GM06990 (cell line): ENCODE data around the gene PPP1R13B.

Source experiments
- DNase-seq: peaks from one replicate; pipeline ENCODE4 v3.0.0-alpha.2; 2011; ENCODE audit not compliant: insufficient read length; ENCODE audit errors: extremely low read depth
- H3K27me3 ChIP-seq: replicated peaks from 2 replicates; pipeline ENCODE4 v1.6.0; 2011; ENCODE audit warnings: low read length; ENCODE audit not compliant: control insufficient read depth, insufficient read depth
- H3K36me3 ChIP-seq: 2 replicates; pipeline ENCODE4 v1.5.1; 2011; ENCODE audit warnings: low read length; ENCODE audit not compliant: control insufficient read depth, insufficient read depth
- H3K4me3 ChIP-seq: replicated peaks from 2 replicates; pipeline ENCODE4 v1.5.1; 2011; ENCODE audit warnings: low read depth, mild to moderate bottlenecking, control low read depth, low read length
- CTCF ChIP-seq: IDR thresholded peaks from 2 replicates; pipeline ENCODE4 v1.5.1; 2011; ENCODE audit warnings: low read length, control low read depth, mild to moderate bottlenecking, inconsistent platforms; ENCODE audit not compliant: insufficient read depth, poor library complexity, severe bottlenecking

The PPP1R13B gene

GRCh38 chr14:103703433-103704385 lies 143.7 kb downstream of the PPP1R13B start:
- Histone ChIP-seq H3K27me3 (no peaks in the 10 kb centered on the region), H3K36me3 (peaks cover 60% of the 10 kb centered on the region), H3K4me3 (no peak overlapping the region)
- DNase-seq: no peak
- TF ChIP-seq CTCF: no peak

- no peak for TF ChIP-seq CTCF
- DNase-seq: no peak
- Histone ChIP-seq H3K36me3 (peaks cover 55% of the 10 kb centered on the region), H3K4me3 (no peak overlapping the region), H3K27me3 (no peaks in the 10 kb centered on the region)
These were observed 144.6 kb downstream of the PPP1R13B start for GRCh38 chr14:103702497-103703432.

- Histone ChIP-seq H3K27me3 (no peaks in the 10 kb centered on the region), H3K36me3 (peaks cover 50% of the 10 kb centered on the region), H3K4me3 (no peak overlapping the region)
- DNase-seq: no peak
- no peak for TF ChIP-seq CTCF
These were observed 145.3 kb downstream of the PPP1R13B start for GRCh38 chr14:103702095-103702494.

- TF ChIP-seq CTCF: no peak
- peaks cover 39% of the 10 kb centered on the region for H3K36me3 ChIP-seq
These were observed 146.5 kb downstream of the PPP1R13B start for GRCh38 chr14:103700753-103701490.

GRCh38 chr14:103699901-103700752 lies 147.2 kb downstream of the PPP1R13B start:
- no peak overlapping the region for H3K4me3 ChIP-seq
- peaks cover 37% of the 10 kb centered on the region for H3K36me3 ChIP-seq
- no peak for DNase-seq
- no peaks in the 10 kb centered on the region for H3K27me3 ChIP-seq
- no peak for TF ChIP-seq CTCF

More at GRCh38 chr14:103700753-103701490, 146.5 kb downstream of the PPP1R13B start:
- no peak for DNase-seq
- H3K4me3 ChIP-seq: no peak overlapping the region
- H3K27me3 ChIP-seq: no peaks in the 10 kb centered on the region
